Suprapubic skin (tissue), 3 donors: Measurements from ENCODE around the gene PHPT1.

Experiments used
- EP300 ChIP-seq: sonication (generic); formaldehyde crosslinking; IDR thresholded peaks from one replicate; pipeline ENCODE4 v1.6.1; 2017; ENCODE audit warnings: antibody characterized with exemption
- TF ChIP-seq, protein P1 (sequence below), 2 donors: fragments of 200-600 bp in 1 of 2; fragments of 450-650 bp in 1 of 2; sonication (generic) in 1 of 2; IDR thresholded peaks; one replicate each; pipeline ENCODE4 v1.5.1; 2016 to 2019; ENCODE audit warnings: antibody characterized with exemption in 2 of 2, mild to moderate bottlenecking in 1 of 2, moderate library complexity in 1 of 2

DNA sequence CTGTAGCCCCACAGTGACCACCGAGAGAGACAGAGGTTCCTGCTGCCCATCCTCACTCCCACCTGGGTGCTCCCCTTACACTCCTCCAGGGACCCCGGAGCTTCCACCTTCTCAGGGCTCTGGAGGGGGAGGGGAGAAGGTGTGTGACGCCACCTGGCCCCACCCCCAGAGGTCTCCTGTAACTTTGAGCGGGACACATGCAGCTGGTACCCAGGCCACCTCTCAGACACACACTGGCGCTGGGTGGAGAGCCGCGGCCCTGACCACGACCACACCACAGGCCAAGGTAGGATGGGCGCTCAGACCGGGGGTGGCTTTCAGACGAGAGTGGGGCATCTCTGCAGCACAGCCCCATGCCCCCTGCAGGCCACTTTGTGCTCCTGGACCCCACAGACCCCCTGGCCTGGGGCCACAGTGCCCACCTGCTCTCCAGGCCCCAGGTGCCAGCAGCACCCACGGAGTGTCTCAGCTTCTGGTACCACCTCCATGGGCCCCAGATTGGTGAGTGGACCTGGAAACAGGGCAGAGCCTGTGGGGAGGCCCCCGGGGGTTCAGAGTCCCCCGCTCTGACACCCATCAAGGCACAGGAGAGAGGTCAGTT, 7.4 kb downstream of the PHPT1 start:
- TF ChIP-seq, protein P1, sequence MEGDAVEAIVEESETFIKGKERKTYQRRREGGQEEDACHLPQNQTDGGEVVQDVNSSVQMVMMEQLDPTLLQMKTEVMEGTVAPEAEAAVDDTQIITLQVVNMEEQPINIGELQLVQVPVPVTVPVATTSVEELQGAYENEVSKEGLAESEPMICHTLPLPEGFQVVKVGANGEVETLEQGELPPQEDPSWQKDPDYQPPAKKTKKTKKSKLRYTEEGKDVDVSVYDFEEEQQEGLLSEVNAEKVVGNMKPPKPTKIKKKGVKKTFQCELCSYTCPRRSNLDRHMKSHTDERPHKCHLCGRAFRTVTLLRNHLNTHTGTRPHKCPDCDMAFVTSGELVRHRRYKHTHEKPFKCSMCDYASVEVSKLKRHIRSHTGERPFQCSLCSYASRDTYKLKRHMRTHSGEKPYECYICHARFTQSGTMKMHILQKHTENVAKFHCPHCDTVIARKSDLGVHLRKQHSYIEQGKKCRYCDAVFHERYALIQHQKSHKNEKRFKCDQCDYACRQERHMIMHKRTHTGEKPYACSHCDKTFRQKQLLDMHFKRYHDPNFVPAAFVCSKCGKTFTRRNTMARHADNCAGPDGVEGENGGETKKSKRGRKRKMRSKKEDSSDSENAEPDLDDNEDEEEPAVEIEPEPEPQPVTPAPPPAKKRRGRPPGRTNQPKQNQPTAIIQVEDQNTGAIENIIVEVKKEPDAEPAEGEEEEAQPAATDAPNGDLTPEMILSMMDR (IDR thresholded peaks at IDR 0.05), result no peak
- no peak for TF ChIP-seq EP300
